Hepatocyte (in vitro differentiated cells): Measurements from ENCODE around the gene MOCS1. TPM values are rescaled to one million over a fixed set of nuclear protein-coding genes. Genes with fewer than 3 reads are reported as not detected.

Source experiments
- DNase-seq: peaks from one replicate; pipeline ENCODE4 v3.0.0-alpha.2; 2016; ENCODE audit warnings: low spot score
- H2AFZ ChIP-seq: fragments of 200-600 bp; sonication (generic); 2 replicates; pipeline ENCODE4 v1.6.0; 2016; ENCODE audit warnings: antibody characterized with exemption, mild to moderate bottlenecking
- H3K27ac ChIP-seq: fragments of 200-600 bp; sonication (generic); 2 replicates; pipeline ENCODE4 v1.5.1; 2016; ENCODE audit warnings: mild to moderate bottlenecking
- H3K27me3 ChIP-seq: fragments of 200-600 bp; sonication (generic); 2 replicates; pipeline ENCODE4 v1.6.1; 2016
- H3K36me3 ChIP-seq: fragments of 200-600 bp; sonication (generic); replicated peaks from 2 replicates; pipeline ENCODE4 v1.5.1; 2016; ENCODE audit warnings: low read depth; ENCODE audit not compliant: insufficient read depth
- H3K4me1 ChIP-seq: fragments of 200-600 bp; sonication (generic); 2 replicates; pipeline ENCODE4 v1.5.1; 2016; ENCODE audit warnings: mild to moderate bottlenecking, moderate library complexity; ENCODE audit not compliant: insufficient read depth
- H3K4me2 ChIP-seq: fragments of 200-600 bp; sonication (generic); 2 replicates; pipeline ENCODE4 v1.6.0; 2016
- H3K4me3 ChIP-seq: fragments of 200-600 bp; sonication (generic); 2 replicates; pipeline ENCODE4 v1.5.1; 2016; ENCODE audit warnings: mild to moderate bottlenecking
- H3K79me2 ChIP-seq: fragments of 200-600 bp; sonication (generic); 2 replicates; pipeline ENCODE4 v1.6.0; 2017; ENCODE audit warnings: mild to moderate bottlenecking
- H3K9me2 ChIP-seq: fragments of 200-600 bp; sonication (generic); replicated peaks from 2 replicates; pipeline ENCODE4 v1.6.0; 2017; ENCODE audit warnings: mild to moderate bottlenecking; ENCODE audit not compliant: insufficient read depth
- H3K9me3 ChIP-seq: fragments of 200-600 bp; sonication (generic); 2 replicates; pipeline ENCODE4 v1.5.1; 2016; ENCODE audit warnings: low read depth, mild to moderate bottlenecking
- H4K20me1 ChIP-seq: fragments of 200-600 bp; sonication (generic); 2 replicates; pipeline ENCODE4 v1.6.0; 2016; ENCODE audit warnings: mild to moderate bottlenecking; ENCODE audit not compliant: insufficient read depth, poor library complexity, severe bottlenecking
- EZH2 ChIP-seq: fragments of 200-600 bp; sonication (generic); IDR thresholded peaks from 2 replicates; pipeline ENCODE4 v1.6.1; 2016; ENCODE audit warnings: antibody characterized with exemption, mild to moderate bottlenecking, borderline replicate concordance
- EZH2phosphoT487 ChIP-seq: fragments of 200-600 bp; sonication (generic); IDR thresholded peaks from one replicate; pipeline ENCODE4 v1.6.1; 2018; ENCODE audit warnings: antibody characterized with exemption, mild to moderate bottlenecking, low read depth, moderate library complexity; ENCODE audit not compliant: unreplicated experiment, severe bottlenecking
- WGBS: methylation state at CpG from one replicate; pipeline ENCODE4 v1.1.6; 2016; ENCODE audit warnings: low lambda C conversion rate; ENCODE audit errors: missing lambda C conversion rate; 5-methylcytosine and 5-hydroxymethylcytosine counted together
- polyA plus RNA-seq: library from polyadenylated mRNA; unstranded; fragments of >200 nt; fragmentation: Nextera tagmentation; extraction: Ambion mirVana; gene quantifications from 2 replicates; pipeline ENCODE4 v1.2.1, GENCODE V29; 2016
- total RNA-seq: library from RNA; depleted of rRNA; stranded (reverse); fragments of >200 nt; gene quantifications from 2 replicates; pipeline ENCODE4 v1.2.3, GENCODE V29; 2014
- TF ChIP-seq, protein P1 (sequence below): fragments of 200-600 bp; sonication (generic); IDR thresholded peaks from 2 replicates; pipeline ENCODE4 v1.5.1; 2016; ENCODE audit warnings: antibody characterized with exemption, mild to moderate bottlenecking; ENCODE audit not compliant: poor library complexity

Gene MOCS1
- total and polyA plus RNA-seq, 2 experiments from 2014 or later, result 10.7 to 13.4 TPM

DNA sequence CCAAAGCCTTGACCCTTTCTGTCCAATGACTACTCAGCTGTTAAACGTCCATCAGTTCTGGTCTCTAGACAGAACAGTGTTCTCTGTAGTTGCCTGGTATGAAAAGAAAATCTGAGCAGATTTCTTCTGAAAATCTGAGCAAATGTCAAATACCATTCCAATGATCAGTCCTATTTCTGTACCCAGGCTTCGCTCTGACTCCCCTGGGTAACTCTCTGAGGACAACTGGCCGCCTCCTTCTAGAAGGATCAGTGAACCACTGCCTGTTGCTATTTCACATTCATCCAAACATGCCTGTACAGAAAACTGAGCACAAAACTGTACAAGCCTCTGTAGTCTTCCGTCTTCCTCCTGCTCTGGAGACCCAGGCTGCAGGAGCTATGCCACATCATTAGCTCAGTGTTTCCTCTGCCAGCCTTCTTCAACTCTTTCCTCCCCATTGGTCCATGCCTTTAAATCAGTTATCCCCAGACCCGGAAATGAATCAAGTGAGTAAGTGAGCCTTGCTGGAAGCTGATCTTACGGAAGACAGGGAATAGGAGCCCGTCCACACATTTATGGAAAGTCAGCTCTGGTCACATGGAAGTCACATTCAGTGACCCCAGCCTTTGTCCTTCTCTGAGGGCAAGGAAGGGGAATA, 78.8 kb downstream of the MOCS1 start:
- Histone ChIP-seq H3K4me2 (no peak overlapping the region), H3K4me1 (no peaks in the 10 kb centered on the region)
- WGBS, result 96% methylated on average over 7 of the region's 7 CpGs

More for the DNA sequence above, 78.8 kb downstream of the MOCS1 start:
- DNase-seq, result no peak
- no peak overlapping the region for H3K4me3 ChIP-seq
- H3K79me2 ChIP-seq, result no peaks in the 10 kb centered on the region
- no peaks in the 10 kb centered on the region for H3K9me2 ChIP-seq
- no peaks in the 10 kb centered on the region for H3K36me3 ChIP-seq
- H3K27me3 ChIP-seq, result no peaks in the 10 kb centered on the region
- no peaks in the 10 kb centered on the region for H4K20me1 ChIP-seq
- no peak overlapping the region for H2AFZ ChIP-seq
- TF ChIP-seq, protein P1, sequence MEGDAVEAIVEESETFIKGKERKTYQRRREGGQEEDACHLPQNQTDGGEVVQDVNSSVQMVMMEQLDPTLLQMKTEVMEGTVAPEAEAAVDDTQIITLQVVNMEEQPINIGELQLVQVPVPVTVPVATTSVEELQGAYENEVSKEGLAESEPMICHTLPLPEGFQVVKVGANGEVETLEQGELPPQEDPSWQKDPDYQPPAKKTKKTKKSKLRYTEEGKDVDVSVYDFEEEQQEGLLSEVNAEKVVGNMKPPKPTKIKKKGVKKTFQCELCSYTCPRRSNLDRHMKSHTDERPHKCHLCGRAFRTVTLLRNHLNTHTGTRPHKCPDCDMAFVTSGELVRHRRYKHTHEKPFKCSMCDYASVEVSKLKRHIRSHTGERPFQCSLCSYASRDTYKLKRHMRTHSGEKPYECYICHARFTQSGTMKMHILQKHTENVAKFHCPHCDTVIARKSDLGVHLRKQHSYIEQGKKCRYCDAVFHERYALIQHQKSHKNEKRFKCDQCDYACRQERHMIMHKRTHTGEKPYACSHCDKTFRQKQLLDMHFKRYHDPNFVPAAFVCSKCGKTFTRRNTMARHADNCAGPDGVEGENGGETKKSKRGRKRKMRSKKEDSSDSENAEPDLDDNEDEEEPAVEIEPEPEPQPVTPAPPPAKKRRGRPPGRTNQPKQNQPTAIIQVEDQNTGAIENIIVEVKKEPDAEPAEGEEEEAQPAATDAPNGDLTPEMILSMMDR, result no peak
- TF ChIP-seq EZH2phosphoT487 (no peak), EZH2 (no peak)
- no peaks in the 10 kb centered on the region for H3K9me3 ChIP-seq
- no peak overlapping the region for H3K27ac ChIP-seq

Other genes starting within 250 kb of the MOCS1 start
- 0.28 and 0.87 TPM in 2 replicates for gene KIF6, start 209.1 kb downstream of the MOCS1 start, total RNA-seq
- gene KIF6, start 209.1 kb downstream of the MOCS1 start, polyA plus RNA-seq, result 2.2 and 2.3 TPM in 2 replicates
- gene DAAM2, start 142.1 kb downstream of the MOCS1 start, total RNA-seq, result 11.4 and 15.1 TPM in 2 replicates
- 8.3 and 11.7 TPM in 2 replicates for gene DAAM2, start 142.1 kb downstream of the MOCS1 start, polyA plus RNA-seq